ENCODE results near the gene PLEKHO1.

PLEKHO1 gene

DNA sequence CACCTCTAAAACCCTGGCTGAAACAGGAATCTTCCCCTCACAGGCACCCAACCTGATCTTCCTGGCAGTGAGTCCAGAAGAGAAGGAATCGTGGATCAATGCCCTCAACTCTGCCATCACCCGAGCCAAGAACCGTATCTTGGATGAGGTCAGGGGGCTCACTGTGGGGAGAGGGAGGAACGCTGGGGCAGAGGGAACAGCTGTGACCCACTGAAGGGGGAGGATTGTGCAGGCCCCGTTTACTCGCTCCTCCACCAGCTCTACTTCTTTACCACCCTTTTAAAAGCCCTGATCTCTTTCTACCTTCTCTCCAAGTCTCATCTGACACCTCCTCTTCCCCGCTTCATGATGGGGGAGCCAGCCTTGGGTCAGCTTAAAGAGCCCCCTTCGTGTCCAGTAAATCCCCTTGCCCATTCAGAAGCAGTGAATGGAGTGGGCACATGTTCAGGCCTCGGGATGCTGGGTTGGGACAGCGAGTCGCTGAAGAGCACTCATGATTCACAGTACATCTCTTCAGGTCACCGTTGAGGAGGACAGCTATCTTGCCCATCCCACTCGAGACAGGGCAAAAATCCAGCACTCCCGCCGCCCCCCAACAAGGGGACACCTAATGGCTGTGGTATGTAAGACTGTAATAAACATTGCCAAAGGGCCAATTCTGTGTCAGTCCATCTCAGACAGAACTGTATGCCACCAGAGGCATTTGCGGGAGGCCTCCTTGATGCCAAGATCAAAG is 7.3 kb downstream of the PLEKHO1 start:
- no peak for TF ChIP-seq POLR2A (IDR thresholded peaks at IDR 0.05; ENCODE audit: low read depth, low read length)
- DNase-seq (ENCODE audit: insufficient read length, low spot score) (no peak), FAIRE-seq (no peak)

DNA sequence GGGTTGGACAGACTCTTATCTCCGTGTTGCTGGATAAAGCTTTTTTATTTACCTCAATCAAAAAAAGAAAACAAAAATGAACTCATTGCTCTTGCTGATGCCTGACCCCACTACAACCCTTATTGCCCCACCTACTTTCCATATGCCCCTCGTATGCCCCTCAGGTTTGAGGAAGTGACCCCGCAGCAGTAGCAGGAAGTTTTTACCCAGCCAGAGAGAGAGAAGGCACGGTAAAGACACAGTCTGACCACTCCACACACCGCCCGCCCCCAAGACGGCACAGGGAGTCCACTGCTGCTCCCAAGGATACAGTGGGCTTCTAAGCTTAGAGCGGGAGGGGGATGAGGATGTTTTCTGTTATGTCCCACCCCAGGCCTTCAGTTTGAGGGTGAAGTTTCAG is 9.8 kb downstream of the PLEKHO1 start:
- no peak for FAIRE-seq
- no peak for DNase-seq (ENCODE audit: insufficient read length, low spot score)
- no peak for TF ChIP-seq POLR2A (IDR thresholded peaks at IDR 0.05; ENCODE audit: low read depth, low read length)

DNA sequence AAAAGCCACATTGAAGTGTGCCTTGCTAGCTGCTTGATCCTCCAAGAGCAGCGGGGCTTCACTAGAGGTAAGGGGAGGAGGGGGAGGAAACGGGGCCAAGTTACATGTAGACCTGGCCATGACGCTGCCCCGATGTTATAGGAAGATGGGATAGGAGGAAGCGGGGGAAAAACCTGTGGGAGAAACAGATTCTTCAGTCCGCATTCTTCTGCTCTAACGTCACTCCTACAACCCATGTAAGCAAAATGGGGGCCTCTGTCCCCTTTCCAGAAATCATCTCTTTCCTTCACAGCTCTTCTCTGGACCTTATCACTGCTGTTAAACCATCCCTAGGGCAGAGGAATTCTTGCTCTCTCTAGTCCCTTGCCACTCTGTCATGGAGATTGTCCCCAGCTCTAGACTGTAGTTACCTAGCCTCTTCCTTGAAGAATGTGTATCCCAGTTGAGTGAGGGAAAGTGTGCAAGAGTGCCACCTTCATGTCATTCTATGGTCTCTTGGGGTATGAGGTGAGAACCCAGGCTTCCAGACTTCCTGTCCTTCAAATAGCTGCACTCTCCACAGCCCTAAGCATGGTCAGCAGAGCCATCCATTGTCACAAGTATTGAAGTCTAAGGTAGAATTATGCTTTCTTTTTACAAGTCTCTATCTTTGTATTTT is 11.4 kb downstream of the PLEKHO1 start:
- no peak for FAIRE-seq
- DNase-seq (ENCODE audit: insufficient read length, low spot score): no peak
- TF ChIP-seq POLR2A (IDR thresholded peaks at IDR 0.05; ENCODE audit: low read depth, low read length): no peak

DNA sequence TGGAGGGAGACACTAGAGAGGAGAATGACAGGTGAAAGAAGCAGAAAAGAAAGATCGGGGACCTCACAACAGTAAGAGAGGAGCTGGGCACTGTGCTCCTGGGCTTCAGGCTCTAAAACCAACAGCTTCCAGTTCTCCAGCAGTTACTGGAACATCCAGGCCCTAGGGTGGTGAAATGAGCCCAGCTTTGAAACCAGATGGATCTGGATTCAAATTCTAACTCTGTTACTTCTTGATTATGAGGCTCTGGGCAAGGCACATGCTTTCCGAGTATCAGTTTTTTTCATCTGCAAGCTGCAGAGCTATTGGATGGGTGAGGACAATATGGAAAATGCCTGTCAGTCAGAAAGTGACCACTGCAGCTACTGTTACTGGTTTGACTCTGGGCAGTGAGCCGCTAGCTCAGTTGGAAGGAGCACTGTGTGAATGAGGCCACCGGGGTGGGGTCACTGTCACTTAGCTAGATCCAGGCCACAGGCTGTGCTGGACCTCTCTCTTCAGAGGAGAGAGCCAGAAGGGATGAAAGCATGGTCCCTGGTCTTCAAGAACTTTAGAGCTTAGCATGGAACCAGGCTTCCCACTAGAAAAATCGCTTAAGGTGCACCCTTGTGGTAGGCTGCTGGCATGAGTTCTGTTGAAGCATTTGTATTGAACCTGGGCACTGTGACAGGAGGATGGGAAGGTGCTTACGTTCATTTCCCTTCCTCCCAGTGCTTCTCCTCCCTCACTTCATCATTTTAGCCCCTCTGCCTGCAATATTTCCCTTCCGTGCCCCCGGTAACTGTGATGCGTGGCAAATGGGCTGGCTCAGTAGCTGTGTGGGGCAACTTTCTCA is 12.2 kb downstream of the PLEKHO1 start:
- no peak for TF ChIP-seq POLR2A (IDR thresholded peaks at IDR 0.05; ENCODE audit: low read depth, low read length)
- FAIRE-seq (no peak), DNase-seq (ENCODE audit: insufficient read length, low spot score) (no peak)

DNA sequence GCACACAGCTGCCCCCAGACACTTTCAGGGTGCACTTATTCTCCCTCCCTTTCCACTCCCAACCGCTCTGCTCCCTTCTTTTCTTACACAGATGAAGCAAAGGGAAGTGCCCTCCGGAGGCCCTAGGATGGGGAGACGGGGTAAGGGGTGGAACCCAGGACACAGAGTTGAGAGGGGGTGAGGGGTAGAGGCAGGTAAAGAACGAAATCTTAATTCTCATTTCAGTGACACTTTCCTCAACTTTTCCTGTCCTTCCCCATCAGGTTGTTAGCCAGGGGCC is 12.8 kb downstream of the PLEKHO1 start:
- FAIRE-seq (no peak), DNase-seq (ENCODE audit: insufficient read length, low spot score) (no peak)
- TF ChIP-seq POLR2A (IDR thresholded peaks at IDR 0.05; ENCODE audit: low read depth, low read length): no peak

DNA sequence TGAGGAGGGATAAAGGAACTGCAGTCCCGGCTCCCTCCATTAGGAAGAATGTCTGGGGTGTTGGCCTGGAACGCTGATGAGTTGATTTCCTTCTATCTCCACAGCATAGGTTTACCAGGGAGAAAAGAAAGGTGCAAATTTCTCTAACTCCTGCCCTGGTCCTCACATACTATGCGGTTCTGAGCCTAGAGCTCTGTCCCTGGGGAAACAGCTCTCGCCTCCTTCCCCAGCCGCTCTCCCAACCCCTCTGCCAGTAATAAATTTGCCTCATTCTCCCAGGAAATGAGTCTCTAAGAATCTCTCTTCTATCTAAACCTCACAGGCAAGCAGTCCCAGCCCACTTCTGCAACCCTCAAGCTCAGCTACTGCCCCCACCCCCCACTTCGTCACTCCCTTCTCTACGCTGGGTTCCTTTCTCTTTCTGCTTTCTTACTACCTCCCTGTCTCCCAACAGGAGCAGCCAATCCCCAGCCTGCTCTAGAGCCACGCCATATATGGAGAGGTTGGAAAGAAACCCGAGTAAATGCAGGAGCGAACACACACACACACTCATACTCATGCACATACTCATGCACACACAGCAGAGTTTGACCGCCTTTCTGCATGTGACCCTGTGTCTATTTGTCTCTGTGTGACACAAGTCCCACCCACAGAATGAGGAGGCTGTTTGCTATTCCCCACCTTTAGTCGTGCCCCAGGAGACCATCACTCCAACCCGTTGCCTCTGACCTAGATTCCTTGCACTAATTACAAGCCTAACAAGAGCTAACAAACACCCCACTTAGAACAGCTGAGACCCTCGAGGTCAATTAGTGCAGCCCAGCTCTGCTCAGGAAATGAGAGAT is 13.4 kb downstream of the PLEKHO1 start:
- peak; percentile 86 for DNase-seq (ENCODE audit: insufficient read length, low spot score)
- peak; percentile 33 for FAIRE-seq
- TF ChIP-seq POLR2A (IDR thresholded peaks at IDR 0.05; ENCODE audit: low read depth, low read length): 0 out of 2 replicates have a peak, but pooled peaks have one; percentile 16

DNA sequence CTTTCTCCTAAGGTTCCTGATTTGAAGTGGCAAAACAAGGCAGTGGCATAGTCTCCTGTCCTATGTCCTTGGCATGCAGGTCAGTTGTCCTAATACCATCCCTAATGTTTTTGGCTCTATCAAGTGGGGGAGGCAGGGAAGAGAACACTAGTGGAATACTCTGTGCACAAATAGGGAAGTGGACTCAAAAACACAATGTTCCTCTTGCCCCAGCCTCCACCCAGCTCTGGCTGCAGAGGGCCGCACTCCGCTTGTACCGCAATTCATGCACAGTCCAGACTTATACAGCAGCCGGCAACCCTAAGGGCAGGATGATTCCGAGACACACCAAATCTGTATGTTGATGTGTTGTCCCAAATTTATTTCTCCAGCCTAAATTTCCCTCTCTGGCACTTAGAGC is 14.5 kb downstream of the PLEKHO1 start:
- FAIRE-seq (no peak), DNase-seq (ENCODE audit: insufficient read length, low spot score) (no peak)
- no peak for TF ChIP-seq POLR2A (IDR thresholded peaks at IDR 0.05; ENCODE audit: low read depth, low read length)

DNA sequence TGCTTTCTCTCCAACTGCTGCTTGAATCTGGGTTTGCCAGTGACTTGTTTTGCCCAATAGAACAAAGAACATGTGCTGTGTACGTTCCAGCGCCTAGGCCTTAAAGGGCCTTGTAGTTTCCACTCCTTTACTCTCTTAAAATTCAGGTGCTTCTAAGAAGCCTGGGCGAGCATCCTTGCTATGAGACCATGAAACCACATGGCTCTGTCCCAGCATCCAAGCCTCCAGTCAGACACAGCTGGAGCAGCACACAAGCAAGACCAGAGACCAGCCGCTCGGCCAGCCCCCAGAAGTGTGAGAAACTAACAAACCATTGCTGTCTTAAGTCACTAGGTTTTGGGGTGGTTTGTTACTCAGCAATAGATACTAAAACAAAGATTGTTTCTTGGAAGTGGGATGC is 15.1 kb downstream of the PLEKHO1 start:
- no peak for DNase-seq (ENCODE audit: insufficient read length, low spot score)
- no peak for TF ChIP-seq POLR2A (IDR thresholded peaks at IDR 0.05; ENCODE audit: low read depth, low read length)
- FAIRE-seq: no peak

DNA sequence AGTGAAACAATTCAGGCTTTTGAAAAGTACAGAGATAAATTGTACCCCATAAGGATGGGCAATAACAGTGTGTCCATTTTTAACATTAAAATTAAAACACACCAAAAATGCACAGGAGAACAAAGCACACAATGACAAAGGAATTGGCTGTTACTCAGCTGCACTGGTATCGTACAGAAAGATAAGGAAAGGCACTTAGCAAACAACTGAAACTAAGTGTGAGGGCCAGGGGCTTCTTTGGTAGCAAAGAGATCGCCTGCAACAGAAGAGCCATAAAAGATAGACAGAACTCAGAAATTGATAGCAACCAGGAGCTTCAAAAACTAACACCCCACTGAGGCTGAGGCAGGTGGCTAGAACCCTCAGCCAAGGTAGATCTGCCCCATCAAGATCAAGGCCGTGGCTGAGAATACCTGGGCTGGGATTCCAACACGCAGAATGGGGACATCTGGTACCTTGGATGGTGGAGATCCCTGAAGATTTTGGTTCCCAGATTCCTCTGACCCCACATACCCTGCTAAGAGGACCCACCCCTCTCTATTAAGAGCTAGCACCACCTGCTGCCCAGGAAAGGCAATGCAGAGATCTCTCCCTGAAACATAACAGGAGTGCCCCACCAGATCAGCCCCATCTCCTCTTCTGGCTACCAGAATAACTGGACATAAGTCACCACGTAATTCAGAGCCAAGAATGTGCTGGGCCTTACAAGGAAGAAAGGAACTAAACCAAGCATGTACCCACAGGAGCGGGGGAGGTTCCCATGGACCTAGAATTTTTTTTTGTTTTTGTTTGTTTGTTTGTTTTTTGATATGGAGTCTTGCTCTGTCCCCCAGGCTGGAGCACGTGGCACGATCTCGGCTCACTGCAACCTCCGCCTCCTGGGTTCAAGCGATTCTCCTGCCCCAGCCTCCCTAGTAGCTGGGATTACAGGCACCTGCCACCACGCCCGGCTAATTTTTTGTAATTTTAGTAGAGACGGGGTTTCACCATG is 16.2 kb downstream of the PLEKHO1 start:
- no peak for TF ChIP-seq POLR2A (IDR thresholded peaks at IDR 0.05; ENCODE audit: low read depth, low read length)
- FAIRE-seq (no peak), DNase-seq (ENCODE audit: insufficient read length, low spot score) (no peak)

DNA sequence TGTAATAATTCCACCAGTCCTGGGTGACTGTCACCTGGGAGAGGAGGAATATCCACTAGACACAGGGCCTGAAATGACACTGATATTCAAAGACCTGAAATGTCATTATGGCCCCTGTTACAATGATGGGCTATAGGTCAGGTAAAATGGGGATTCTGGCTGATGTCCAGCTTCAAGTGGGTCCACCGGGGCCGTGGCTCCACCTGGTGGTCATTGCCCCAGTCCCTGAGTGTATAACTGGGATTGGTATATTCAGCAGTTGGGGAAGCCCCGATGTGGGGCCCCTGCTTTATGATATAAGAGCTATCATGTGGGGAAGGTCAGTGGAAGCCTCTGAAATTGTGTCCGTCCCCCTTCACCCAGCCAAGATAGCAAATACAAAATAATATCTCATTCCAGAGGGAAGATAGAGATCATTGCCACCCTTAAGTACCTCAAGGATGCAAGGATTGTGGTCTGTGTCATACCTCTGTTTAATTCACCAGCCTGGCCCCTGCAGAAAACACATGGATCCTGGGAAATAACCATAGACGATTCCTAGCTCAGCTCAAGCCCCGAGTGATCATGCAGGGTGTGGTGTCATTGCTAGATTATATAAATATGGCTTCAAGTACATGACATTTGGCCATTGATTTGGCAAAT is 19.4 kb downstream of the PLEKHO1 start:
- DNase-seq (ENCODE audit: insufficient read length, low spot score) (peak; percentile 49), FAIRE-seq (no peak)
- TF ChIP-seq POLR2A (IDR thresholded peaks at IDR 0.05; ENCODE audit: low read depth, low read length): no peak

DNA sequence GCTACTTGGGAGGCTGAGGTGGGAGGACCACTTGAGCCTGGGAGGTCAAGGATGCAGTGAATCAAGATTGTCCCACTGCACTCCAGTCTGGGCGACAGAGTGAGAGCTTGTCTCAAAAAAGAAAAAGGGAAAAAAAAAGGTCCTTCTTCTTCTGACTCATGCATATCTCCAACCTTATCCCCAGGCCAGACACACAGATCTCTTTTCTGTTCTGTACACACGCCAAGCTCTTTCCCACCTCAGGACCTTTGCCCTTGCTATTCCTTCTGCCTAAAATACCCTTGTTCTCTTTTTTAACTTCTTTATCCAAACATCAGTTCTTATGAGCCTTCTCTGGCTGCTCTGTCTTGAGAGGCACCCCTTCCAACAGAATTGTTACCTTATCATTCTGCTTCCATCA is 22.1 kb downstream of the PLEKHO1 start:
- DNase-seq (ENCODE audit: insufficient read length, low spot score) (no peak), FAIRE-seq (no peak)
- TF ChIP-seq POLR2A (IDR thresholded peaks at IDR 0.05; ENCODE audit: low read depth, low read length): no peak

DNA sequence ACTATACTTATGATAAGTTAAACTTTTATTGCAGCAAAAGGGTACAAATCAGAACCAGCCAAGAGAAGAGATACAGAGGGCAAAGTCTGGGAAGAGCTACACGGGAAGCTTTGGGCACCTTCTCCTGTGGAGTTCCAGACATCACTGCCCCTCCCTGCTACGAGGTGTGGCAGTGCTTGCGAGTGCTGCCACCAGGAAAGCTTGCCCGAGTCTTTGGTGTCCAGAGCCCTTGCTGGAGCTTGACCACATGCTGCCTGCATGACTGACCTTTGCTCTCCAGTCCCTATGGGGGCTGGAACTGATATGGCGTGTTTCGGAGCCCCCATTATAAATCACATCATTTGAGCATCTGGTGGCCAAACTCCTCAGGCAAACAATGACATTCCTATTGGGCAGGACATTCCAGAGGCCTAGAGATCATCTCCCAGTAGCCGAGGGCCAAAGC is 23.4 kb downstream of the PLEKHO1 start:
- no peak for DNase-seq (ENCODE audit: insufficient read length, low spot score)
- TF ChIP-seq POLR2A (IDR thresholded peaks at IDR 0.05; ENCODE audit: low read depth, low read length): no peak
- no peak for FAIRE-seq

Measured in H54 (cell line).